NCI-H1105 treated with DMSO at 0.1 percent for 48 hours (cell line): ENCODE measurements around the gene ACTA2.

Experiments used
- DNase-seq: peaks from one replicate; lab custom pipeline; 2025; lab: John Stamatoyannopoulos, UW

Gene ACTA2

DNA sequence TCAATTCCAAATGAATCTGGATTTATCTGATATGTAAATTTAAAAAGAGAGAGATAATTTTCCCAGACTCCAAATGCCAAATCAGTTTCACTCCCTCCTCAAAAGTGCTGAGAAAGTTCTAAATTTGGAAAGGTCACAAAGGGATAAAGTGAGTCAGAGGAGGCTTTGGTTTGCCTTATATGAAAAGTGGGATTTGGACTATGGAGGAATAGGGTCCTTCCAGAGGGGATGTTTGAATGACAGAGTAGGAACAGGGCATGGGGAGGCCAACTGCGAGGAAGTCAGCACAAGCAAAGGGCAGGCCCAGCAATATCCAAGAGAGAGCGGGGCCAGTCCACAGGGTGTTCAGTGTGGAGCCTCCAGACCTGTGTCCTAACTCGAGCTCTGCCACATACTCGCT lies 28.2 kb upstream of the ACTA2 start:
- no peak for DNase-seq

DNA sequence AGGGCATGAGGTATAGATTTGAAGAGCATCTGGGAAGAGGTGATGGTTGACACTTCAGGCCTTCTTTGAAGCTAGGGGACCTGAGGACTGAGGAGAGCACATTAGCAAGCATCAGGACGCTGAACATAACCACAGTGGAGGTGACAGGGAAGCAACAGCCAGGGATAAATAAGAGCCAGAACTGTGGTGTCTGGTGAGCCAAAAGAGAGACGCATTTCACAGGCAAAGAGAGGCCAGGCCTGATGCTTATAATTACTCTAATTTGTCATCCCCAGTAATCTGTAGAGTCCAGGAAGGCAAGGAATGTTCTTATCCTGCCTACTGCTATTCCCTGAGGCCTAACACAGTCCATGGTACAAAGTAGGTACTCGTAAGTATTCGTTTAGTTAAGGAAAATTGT lies 27.7 kb upstream of the ACTA2 start:
- DNase-seq: no peak

DNA sequence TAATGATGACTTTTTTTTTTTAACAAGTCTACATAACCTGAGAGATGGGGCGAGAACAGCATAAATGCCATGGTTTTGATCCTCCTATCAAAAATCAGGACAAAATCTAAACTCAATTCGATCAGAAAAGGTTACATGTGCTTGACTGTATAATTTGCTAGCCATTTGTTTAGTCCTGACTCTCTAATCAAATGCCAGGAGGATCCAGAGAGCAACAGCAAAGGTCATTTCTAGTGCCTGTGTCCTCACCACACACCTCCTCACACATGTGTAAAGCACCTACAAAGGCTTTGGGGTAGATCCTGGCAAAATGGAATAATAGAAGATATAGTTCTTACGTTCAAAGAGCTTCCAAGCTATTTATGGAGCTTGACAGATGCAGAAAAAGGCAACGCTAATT lies 27.0 kb upstream of the ACTA2 start:
- no peak for DNase-seq

DNA sequence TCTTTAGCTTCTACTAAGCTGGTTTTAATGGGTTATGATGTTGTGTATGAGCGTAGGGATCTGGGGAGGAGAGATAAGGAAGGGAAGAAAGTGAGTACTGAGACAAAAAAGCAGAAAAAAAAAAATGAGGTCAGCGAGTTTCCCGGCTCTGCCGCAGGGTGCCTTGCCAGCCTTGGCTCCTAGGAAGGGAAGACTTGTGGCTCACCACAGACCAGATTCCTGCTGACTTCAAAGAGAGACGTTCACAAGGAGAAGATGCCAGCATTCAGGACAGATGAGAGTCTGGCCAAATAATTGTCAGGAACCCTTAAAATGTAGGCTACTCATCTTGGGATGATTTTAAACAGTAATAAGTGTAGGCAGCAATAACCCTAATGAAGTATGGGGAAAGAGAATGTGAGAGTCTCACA lies 26.6 kb upstream of the ACTA2 start:
- DNase-seq: no peak

DNA sequence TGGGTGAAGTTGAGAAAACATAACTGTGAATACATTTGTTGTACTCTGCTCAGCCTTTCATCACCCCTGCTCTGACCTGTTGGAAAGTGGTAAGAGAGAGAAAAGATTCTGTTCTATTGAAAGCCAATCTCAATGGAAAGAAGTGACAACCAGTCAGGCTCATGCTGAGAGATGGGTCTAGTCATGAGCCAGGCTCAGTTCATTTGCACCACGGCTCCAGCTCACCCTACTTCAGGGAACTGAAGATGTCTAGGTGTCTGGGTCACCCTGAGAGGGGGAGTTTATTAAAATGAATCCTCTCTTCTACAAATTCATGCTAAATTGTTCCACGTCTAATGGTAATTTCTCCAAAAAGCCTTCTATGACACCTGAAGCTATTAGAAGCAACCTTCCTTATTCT lies 25.9 kb upstream of the ACTA2 start:
- DNase-seq: no peak

DNA sequence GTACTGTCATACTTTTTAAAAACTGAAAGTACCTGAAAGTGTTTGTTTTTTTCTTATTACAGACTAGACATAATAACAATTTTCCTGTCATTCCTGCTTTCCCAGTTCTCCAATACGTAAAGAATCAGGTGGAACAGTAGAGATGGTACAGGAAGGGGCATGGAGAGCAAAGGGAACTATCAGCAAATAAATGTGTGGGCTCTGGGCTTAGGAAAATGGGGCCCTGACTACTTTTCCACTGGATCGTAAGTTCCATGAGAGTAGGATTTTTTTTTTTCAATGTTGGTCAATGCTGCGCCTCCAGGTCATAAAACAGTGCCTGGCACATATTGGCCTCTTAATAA lies 22.8 kb upstream of the ACTA2 start:
- no peak for DNase-seq

DNA sequence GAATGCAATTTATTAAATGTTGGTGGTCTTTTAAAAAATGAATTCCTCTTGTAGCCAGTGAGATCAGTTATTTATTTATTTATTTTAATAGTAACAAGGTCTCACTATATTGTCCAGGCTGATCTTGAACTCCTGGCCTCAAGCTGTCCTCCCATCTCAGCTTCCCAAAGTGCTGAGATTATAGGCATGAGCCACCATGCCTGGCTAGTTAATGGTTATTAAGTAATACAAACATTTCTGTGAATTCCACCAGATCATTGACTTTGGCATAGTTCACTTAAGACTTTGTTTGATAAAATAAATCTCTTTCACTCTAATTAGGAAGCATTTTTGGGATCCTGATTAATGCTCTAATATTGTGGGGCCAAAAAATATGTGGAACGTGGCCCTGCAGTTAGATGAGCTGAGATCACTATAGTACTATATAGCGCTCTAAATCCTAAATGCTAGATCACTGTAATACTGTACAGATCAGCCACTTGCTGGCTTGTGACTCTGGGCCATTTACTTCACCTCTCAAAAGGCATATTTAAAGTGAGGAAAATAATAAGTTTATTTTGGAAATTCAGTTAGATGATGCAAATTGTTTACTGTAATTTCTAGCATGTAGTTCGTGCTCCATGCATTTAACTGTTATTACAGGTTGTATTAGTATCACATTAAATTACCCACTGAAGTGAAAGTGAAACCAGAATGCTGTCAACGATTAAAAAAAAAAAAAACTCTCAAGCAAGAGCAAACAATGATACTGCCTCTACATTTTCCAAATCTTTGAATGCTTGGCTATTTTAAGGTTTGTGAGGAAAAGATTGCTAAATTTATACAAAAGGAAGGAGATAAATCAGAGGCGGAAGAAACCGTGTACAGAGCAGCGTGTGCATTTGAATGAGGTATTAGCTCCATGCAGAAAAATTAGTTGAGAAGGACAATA lies 22.1 kb upstream of the ACTA2 start:
- DNase-seq: no peak

DNA sequence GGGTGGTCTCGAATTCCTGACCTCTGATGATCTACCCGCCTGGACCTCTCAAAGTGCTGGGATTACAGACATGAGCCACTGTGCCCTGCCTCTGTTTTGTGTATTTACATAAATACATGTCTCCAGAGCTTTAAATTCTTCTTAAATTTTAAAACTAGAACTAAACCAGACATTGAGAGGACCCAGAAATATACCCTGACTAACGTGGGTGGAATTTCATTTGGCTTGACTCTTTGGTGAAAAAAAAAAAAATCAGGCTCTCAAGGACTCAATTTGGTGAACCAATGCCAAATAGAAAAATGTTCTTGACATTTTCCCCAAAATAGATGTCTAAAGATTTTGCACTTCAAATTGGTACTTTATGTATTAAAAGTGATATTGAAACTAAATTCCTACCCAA lies 21.4 kb upstream of the ACTA2 start:
- no peak for DNase-seq

DNA sequence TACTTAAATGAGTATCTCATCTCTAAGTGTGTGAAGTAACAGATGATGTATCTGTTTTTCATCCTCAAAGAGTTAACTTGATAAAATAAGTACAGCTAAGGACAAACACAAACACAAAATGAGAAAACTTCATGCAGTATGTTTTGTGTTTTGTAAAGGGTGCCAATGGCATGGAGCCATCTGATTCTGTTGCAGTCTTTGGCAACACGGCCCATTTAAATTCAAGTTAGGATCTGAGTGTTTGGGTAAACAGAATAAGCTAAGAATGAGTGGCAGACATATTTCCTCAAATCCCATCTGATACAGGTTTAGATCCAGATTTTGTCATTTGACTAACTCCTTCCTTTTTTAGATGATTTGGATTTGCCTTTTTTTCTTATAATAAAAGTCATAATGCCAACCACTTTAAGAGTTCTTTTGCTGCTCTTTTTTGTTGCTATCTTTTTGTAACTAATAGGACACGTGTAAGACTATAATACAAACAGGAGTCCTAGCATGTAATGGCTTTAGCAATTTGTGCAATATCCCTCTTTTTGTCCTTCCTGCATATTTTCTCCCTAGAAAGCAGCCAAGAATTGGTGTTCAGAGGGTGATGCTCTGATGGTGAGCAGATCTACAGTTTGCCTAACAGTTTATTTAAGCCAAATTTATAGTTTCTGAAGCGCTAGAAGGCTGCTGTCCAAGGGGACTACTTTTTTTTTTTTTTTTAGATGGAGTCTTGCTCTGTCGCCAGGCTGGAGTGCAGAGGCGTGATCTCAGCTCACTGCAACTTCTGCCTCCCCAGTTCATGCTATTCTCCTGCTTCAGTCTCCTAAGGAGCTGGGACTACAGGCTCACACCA lies 18.9 kb upstream of the ACTA2 start:
- DNase-seq: no peak

DNA sequence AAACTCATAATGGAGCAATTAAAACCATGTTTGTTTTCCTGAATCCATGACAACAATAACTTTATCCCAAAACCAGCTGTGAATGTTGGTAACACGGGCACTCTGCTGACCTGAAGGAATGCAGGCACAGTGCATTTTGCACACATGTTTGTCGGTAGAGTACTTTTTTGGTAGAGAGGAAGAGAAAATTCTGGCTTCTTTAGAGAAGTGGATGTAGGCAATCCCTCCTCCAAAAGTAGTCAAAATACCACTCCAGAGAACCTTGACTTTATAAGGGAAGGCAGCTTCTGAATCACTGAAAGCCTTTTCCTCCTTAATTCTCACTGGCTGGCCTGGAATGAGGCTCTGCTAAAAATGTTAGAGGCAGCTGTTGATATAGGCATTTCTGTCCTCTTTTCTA lies 15.8 kb upstream of the ACTA2 start:
- no peak for DNase-seq

DNA sequence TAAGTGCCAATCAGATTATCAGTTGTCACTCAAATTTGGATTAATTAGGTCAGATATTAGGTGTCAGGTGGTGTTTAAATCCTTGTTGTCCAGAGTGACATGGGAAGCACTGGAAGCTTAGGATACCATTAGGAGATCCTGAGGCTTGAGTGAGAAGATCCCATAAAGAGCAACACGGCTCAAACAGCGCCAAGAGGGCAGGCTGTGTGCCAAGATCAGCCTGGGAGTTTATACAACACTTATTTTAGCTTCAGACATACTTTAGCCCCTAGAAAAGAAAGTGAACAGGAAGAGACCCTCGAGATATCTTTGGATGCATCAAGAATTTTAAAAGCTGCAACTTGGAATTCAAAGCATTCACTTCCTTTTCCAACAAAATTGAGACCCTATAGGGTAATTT lies 14.2 kb upstream of the ACTA2 start:
- DNase-seq: no peak

DNA sequence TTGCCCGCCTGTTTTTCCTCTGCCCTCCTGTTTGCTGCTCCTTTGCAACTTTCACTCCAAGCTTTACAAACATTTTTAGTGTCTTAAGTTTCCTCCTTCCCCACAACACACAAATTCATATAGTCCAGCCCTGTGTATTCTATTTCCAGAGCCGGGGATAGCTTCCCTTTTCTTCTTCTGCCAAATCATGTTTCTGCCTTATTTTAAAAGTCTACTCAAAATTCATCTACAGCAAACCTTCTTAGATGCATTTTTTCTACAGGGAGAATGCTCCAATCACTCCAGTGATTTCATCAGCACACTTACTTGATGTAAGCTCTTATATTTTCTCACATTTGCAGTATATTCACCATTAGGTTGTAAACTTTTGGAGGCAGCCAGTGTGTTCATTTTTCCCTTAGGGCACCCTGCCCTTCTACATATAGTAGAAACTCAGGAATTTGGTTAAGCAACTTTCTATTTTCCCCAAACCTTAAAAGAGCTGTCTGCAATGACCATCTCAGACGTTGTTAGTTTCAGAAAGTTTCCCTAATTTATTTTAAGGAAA lies 12.4 kb upstream of the ACTA2 start:
- no peak for DNase-seq

DNA sequence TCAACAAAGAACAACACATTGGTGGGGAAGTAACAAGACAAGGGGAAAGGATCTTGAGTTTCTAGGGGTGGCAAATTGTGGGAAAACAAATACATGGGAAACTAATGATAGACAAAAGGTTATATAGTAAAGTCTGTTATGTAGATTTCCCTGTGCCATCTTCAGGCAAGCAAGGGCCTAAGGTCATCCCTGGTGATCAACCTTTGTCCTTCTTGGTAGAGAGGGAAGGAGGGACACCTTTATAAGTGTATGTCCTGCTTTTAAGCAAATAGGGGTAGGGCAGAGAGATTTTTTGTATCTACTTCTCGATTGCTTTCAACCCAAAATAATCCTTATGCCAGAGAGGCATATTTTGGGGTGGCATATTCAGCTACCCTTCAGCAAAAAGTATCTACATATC lies 11.8 kb upstream of the ACTA2 start:
- no peak for DNase-seq

DNA sequence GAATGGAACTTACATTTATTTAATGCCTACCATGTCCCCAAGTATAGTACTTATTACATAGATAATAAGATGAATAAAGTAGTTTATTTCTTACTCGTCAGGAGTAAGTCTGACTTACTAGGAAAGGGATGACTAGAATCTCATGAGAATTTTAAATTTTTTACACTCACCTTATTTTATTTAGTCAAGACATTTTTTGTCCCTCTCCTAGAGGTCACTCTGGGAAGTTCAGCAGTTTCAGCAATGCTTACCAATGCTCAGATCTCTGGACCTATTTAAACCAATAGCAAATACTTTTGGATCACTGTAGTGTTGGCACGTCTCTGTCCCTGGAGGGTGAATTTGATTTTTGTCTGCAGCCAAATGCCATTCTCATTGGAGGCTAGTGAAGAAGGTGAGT lies 10.7 kb upstream of the ACTA2 start:
- no peak for DNase-seq

DNA sequence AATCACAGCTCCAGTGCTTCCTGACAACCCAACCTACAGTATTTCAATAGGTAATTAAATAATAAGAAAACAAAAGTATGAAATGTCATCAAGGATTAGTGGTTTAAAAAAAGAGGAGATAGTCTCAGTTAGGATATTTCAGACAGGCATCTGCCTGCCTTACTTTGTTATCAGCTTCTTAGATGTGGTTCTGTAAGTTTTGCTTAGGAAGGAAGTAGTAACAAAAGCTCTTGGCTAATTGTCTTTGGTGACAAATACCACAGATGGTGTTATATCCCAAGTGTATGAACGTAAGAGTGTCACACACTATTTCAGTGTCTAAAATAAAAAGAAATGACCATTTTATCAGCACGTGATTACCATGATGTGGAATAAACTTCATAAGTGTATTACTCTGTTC lies 9.8 kb upstream of the ACTA2 start:
- DNase-seq: no peak

DNA sequence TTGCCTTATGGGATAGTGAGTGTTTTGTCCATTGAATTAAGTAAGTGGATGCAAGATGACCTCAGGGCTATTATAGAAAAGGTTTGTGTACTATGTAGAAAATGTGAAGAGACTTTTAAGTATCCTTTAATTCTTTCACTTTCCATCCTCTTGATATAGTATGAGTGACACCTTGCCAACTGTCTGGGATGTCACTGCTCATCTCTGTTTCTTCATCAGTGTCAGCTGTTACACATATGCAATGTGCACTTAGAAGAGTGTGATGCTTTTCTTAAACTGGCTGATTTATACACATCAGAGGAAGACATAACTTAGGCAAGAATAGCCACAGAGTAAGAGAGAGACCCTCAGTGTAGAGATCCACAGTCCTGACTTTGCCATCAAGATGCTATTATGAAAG lies 8.7 kb upstream of the ACTA2 start:
- DNase-seq: no peak

DNA sequence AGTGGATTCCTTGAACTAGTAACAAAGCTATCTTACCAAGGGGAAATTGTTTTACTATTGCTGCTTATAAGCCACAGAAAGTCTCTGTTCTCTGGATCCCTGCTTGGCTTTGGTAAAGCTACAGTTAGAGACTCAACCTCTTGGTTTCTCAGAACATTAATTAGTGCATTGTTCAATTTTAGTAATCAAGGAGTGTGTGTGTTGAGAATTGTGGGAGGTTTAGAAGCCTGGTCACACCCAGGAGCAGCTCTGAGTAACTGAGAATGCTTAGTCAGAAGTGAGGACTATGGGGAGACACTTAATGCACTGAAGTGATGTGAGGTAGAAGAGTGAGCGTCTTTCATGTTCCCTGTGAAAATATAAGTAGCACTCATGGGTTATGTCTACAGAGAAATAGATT lies 8.2 kb upstream of the ACTA2 start:
- DNase-seq: no peak

DNA sequence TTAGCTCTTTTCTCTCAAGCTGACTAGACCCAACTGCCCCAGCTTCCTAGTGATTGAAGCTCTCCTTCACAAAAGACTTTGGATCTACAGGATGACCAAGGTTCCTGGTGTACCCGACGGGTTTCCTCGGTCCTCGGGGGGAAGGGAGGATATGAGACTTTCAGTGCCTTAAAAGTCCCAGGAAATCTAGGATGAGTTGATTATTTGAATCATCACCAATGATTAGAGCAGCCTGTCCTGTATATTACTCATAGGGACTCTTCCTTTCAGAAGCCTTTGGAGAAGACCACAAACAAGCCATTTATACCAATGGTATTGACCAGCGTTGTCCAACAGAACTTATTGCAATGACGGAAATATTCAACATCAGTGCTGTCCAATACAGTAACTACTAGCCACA lies 6.1 kb upstream of the ACTA2 start:
- no peak for DNase-seq

DNA sequence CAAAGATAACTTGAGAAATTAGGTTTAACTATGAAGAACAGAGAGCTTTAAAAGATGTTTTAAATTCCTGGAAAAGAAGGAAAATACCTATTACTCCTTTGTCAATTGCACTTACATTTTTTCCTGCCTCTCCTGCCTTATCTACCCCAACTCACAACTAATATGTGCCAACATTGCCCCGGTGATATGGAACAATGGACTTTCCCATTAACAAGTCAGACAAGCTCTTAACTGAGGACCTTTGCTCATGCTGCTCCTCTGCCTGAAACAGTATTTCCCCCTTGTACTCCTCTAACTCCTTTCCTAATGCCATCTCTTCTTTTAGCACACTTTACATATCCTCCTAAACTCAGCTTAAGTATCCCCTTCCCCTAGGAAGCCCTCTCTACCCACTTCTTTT lies 4.8 kb upstream of the ACTA2 start:
- no peak for DNase-seq

DNA sequence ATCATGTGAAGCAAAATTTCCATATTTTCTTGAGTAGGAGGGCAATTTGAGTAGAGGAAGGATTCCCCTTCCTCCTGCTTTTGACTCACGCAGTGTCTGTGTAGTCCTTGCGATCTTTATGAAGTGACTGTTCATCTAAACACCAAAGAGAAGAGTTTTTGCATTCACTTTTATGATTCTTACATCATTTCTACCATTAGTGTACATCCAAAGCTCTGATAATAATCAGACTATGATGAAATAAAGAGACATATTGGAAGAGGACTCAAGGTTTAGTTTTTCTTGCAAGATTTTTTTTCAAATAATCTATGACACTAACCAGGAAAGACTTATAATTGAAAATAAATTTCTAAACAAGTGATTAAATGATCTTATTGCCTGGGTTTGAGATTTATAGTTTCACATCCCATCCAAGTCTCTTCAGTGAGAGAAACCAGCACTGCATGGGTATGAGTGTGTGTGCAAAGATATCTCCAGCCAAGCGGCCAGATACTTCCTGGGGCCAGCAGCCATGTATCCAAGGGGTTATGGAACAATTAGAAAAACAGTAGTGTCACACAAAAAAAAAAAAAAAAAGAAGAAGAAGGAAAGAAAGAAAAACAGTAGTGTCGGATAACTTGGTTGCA lies 2.0 kb upstream of the ACTA2 start:
- DNase-seq: no peak

DNA sequence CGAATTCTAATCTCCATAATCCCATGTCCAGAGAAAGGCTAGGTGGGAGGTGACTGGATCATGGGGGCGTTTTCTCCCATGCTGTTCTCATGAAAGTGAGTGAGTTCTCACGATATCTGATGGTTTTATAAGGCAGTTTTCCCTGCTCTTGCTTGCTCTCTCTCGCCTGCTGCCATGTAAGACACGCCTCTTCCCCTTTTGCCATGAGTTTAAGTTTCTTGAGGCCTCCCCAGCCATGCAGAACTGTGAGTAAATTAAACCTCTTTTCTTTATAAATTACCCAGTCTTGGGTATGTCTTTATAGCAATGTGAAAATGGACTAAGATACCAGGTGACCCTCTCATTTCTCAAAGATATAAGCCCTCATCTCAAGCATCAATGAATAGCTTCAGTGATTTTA lies 1.1 kb upstream of the ACTA2 start:
- DNase-seq: no peak

DNA sequence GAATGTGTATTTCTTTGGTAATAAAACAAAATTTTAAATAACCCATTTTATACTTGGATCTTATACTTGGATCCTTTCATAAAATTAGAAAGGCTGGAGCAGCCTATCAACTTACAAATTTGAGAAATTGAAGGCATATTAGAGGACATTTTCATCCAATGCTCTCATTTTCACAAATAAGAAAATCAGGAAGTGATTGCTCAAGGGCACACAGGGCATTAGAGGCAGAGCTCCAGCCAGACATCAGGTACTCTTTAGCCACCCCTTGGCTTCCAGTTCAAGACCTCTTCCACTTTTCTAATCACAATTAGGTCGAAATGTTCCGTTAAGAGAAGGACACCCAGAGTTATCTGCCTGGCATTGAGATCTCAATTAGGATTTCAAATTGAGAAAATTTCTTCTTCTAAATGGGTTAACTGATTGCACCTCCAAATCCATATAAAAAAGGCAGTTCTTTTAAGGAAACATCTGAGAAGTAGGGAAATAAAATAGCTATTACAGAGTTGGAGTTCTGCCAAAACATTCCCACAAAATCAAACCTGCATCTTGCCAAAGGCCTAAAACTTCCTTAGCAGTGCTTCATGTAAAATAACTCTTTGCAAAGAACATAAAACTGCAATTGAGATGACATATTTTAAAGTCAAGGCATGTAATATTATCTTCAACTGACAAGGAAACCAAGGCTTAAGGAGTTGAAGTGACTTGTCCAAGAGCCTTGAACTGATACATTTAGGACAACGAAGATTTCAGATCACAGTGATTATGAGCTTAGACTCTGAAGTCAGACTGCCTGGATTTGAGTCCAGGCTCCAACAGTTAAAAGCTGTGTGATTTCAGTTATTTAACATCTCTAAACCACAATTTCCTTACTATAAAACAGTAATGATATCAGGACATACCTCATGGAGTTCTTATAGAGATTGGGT lies 2.4 kb downstream of the ACTA2 start:
- DNase-seq: no peak
